Erythroblast (primary cell): ENCODE data around the gene PAQR8.
"Not testable (repeated sequence)": the region's sequence is repeated elsewhere in the genome, so short reads cannot be mapped to it uniquely, and the experiment has no call there.

Source experiments
- DNase-seq, 2 experiments: peaks; one replicate each; lab custom pipeline; 2025; lab: John Stamatoyannopoulos, UW
- GATA1 ChIP-seq: IDR thresholded peaks from 2 replicates; pipeline ENCODE4 v1.6.1; 2011; ENCODE audit warnings: low read depth, mild to moderate bottlenecking, control low read depth, low read length, moderate library complexity
- POLR2A ChIP-seq: IDR thresholded peaks from 2 replicates; pipeline ENCODE4 v1.6.1; 2011; ENCODE audit warnings: mild to moderate bottlenecking, low read length

The PAQR8 gene

GRCh38 chr6:52416629-52417151, 54.7 kb downstream of the PAQR8 start:
- DNase-seq: peak; percentile 62 to 82
- TF ChIP-seq POLR2A (no peak), GATA1 (no peak)

GRCh38 chr6:52417675-52418111, 55.7 kb downstream of the PAQR8 start:
- no peak for TF ChIP-seq POLR2A
- TF ChIP-seq GATA1: no peak

DNA sequence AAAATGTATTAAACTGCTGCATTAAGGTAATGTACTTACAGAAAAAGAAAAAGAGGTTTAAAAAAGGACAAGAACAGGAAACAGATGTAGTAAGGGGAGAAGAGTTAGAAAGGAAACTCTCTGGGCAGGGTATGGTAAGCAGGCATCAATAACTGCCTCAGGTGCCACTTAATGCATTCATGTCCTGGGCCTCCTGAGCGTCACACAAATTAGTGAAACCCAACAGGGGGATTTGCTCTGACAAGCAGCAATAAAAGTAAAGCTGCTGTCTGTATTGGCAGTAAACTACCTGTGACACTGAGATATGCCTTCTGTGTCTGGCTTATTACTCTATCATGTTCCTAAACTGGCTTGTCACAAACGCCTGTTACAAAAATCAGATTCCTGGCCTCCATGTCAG, 56.7 kb downstream of the PAQR8 start:
- TF ChIP-seq GATA1 (no peak), POLR2A (no peak)

More at GRCh38 chr6:52417675-52418111, 55.7 kb downstream of the PAQR8 start:
- peak; percentile 36 to 52 for DNase-seq

DNA sequence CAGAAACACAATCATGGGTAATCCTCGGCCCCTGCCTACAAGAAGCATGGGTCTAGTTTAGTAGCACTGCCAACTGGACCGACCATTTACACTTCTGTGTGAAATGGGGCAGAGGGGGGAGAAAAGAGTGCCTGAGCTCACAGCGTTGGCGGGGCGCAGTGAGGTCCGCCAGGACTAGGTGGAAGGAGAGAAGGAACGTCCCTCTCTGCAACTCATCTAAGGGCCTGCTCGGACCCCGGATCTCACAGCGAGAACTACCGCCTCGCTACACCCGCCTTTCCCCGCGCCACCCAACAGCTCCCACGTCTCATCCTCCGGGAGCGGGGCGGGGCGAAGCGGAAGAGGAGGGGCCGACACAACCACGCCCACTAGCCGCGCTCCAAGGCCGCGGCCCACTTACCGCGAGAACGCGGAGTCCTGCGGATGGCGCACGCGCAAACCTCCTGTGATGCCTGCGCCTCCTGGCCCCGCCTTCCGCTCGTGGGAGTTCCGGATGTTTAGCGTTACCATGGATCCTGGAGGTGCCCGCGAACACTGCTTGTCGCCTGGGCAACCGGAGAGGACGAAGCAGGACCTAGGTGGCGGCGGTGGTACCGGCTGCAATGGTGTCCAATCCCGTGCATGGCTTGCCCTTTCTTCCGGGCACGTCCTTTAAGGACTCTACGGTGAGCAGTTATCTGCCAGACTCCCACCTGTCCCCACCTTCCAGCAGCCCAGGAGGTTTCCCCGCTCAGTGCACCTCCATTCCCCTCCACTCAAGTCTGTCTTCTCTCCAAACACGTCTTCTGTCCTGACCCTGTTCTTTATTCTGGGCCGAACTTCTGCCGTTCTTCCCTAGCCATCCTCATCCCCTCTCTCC, 58.1 kb downstream of the PAQR8 start, which contains the start of gene EFHC1:
TSS of gene EFHC1 (plus strand) at position 534 of the 859 bp plus-strand sequence. CDS start at position 603, 69 bp downstream.
- DNase-seq: peak; percentile 98 to 99
- TF ChIP-seq POLR2A (peak; percentile 96), GATA1 (no peak)

More for the DNA sequence above, 56.7 kb downstream of the PAQR8 start:
- DNase-seq: peak; percentile 4 to 14

DNA sequence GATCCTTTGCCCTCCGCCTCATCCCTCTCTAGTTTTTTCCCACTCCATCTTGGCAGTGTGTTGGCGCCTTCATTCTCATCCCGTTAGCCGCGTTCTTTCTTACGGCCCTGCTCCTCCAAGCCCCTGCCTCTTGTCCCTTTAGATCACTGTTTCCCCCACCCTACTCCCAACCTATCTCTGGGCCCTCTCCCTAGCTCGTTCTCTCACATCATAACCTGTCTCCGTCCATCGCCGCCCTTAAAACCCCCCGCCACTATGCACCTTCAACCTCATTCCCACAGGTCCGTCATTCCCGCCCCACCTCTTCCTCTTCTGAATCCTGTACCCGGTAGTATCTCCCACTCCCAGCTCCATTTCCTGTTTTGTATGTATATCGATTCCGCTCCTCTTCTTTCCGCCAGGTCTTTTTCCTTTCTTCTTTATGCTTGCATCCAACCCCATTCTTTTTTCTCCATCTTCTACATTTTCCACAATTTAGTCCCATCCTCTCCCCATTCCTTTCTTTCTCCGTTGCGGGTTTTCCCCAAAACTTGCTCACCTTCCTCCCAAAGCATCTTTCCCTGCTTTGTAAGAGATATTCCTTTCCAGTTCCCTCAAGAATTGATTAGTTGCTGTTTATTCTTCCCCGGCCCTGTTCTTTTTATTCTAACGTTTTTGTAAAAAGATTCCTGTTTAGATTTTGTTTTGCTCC, 58.9 kb downstream of the PAQR8 start:
- TF ChIP-seq POLR2A: no peak
- peak; percentile 41 to 51 for DNase-seq

- DNase-seq: no peak
- TF ChIP-seq GATA1 (no peak), POLR2A (no peak)
These were observed 60.2 kb downstream of the PAQR8 start for GRCh38 chr6:52422156-52422555.

- TF ChIP-seq GATA1 (no peak), POLR2A (no peak)
These were observed 61.5 kb downstream of the PAQR8 start for GRCh38 chr6:52423448-52423847.

GRCh38 chr6:52423971-52424381, 62.0 kb downstream of the PAQR8 start:
- no peak for TF ChIP-seq GATA1
- DNase-seq: no peak

More at GRCh38 chr6:52423448-52423847, 61.5 kb downstream of the PAQR8 start:
- no peak for DNase-seq

DNA sequence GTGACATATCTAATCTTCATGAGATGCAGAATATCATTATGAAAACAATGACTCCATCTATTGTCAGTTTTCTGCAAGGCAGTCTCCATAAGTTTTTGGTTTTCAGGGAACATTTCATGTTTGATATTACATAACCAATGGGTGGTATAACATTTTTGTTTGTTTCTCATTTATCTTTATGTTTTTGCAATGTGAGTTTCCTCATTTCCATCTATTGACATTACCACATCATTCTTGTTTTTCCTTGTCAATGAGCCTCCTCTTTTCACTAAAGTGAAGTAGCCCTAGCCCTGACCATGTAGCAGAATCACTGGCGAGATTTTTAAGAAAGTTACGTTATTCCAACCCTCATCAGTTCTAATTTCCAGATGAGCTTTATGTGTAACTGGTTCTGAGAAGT, 62.6 kb downstream of the PAQR8 start:
- no peak for DNase-seq
- TF ChIP-seq POLR2A: no peak
- no peak for TF ChIP-seq GATA1

- TF ChIP-seq GATA1: no peak
- no peak for TF ChIP-seq POLR2A
- DNase-seq: no peak
These were observed 64.7 kb downstream of the PAQR8 start for GRCh38 chr6:52426667-52427066.

DNA sequence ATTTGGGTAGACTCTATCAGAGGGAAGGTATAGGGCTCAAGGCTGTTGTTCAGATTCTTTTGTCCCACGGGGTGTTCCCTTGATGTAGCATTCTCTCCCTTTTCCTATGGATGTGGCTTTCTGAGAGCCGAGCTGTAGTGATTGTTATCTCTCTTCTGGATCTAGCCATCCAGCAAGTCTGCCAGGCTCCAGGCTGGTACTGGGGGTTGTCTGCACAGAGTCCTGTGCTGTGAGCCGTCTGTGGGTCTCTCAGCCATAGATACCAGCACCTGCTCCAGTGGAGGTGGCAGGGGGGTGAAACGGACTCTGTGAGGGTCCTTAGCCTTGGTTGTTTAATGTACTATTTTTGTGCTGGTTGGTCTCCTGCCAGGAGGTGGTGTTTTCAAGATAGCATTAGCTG, 71.3 kb downstream of the PAQR8 start:
- DNase-seq: not testable (repeated sequence)

DNA sequence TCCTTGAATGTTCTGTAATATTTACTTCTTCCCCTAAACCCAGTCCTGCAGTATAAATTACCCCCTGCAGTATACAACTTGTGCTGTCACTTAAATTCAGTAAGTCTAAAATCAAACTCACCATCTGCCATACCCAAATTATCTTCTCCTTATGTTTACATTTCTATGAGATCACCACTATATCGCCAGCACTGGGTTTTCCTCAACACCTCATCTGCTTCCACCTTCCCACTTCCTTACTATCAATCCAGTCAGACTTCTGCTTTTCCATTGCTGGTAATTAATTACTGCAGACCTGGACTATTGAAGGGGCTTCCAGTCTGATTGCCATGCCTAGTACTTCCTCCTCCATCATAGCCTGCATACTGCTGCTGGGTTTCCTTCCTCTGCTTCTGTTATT, 73.4 kb downstream of the PAQR8 start:
- no peak for TF ChIP-seq GATA1
- no peak for TF ChIP-seq POLR2A

GRCh38 chr6:52438926-52439325, 77.0 kb downstream of the PAQR8 start:
- no peak for DNase-seq
- TF ChIP-seq POLR2A: no peak
- TF ChIP-seq GATA1: no peak

More for the DNA sequence above, 73.4 kb downstream of the PAQR8 start:
- DNase-seq: no peak

DNA sequence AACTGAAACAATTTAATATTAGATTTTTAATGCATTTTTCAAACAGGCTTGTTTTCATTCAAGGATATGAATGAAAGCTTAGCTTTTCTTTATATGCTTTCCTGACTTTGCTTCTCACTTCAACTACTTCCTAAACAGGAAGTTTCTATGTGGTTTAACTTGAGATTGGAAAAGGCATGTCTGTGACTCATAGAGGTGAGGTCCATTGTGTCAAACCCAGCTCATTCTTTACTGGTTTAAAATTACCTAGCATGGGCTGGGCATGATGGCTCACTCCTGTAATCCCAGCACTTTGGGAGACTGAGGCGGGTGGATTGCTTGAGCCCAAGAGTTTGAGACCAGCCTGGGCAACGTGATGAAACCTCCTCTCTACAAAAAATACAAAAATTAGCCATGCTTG, 92.6 kb downstream of the PAQR8 start:
- no peak for DNase-seq
- TF ChIP-seq POLR2A (no peak), GATA1 (no peak)

- no peak for TF ChIP-seq POLR2A
- TF ChIP-seq GATA1: no peak
- no peak for DNase-seq
These were observed 95.1 kb downstream of the PAQR8 start for GRCh38 chr6:52457096-52457495.
